HepG2 (cell line): ENCODE results near the gene AFF2. TPM values are rescaled to one million over a fixed set of nuclear protein-coding genes. Genes with fewer than 3 reads are reported as not detected.

Source experiments
- ATAC-seq: fragments of 200-7000 bp; cut with Tn5 transposase; 3 replicates; pipeline ENCODE4 v1.9.1; 2020; ENCODE audit warnings: mild to moderate bottlenecking, moderate library complexity
- BruUV-seq: library from RNA; stranded (reverse); fragments of 400-500 nt; replicated peaks from 2 replicates; lab custom pipeline; 2021; lab: Mats Ljungman, UMichigan
- CTCF ChIA-PET: fragments of 300-600 bp; formaldehyde crosslinking; extraction: SDS; loops from one replicate; lab custom pipeline; 2021; ENCODE audit warnings: low total read pairs, inconsistent platforms, low intra/inter-chr PET ratio; lab: Yijun Ruan, JAX
- POLR2A ChIA-PET: fragments of 350-600 bp; sonication (Branson Sonifier 250); formaldehyde crosslinking; loops from one replicate; lab custom pipeline; 2020; ENCODE audit warnings: antibody characterized with exemption, inconsistent platforms; lab: Yijun Ruan, JAX
- DNase-seq: peaks from one replicate; pipeline ENCODE4 v3.0.0-alpha.2; 2015; ENCODE audit warnings: low spot score
- FAIRE-seq: peaks from 3 replicates; lab custom pipeline; 2011; peaks lifted over from hg19 to GRCh38; lab: Jason Lieb, UNC
- H2AFZ ChIP-seq: one replicate; pipeline ENCODE4 v1.6.1; 2011; ENCODE audit warnings: low read length, inconsistent platforms
- H3K27ac ChIP-seq: fragments of 300-600 bp; 3 replicates; pipeline ENCODE4 v1.8.0; 2011; ENCODE audit warnings: mixed run types, mild to moderate bottlenecking, mixed read lengths, low read length, inconsistent platforms; ENCODE audit not compliant: insufficient read depth; ENCODE audit errors: extremely low read length
- H3K27me3 ChIP-seq, 2 experiments: fragments of 200-600 bp in 1 of 2; 2 replicates in 1 of 2; 3 replicates in 1 of 2; pipeline versions ENCODE4 v1.6.0 to v1.8.0; 2011; ENCODE audit warnings: low read length in 2 of 2, mild to moderate bottlenecking in 2 of 2, moderate library complexity in 2 of 2, inconsistent platforms in 1 of 2; ENCODE audit not compliant: insufficient read depth in 2 of 2, control insufficient read depth in 1 of 2
- H3K36me3 ChIP-seq, 2 experiments: fragments of 200-600 bp in 1 of 2; replicated peaks in 1 of 2; 2 replicates in 1 of 2; 3 replicates in 1 of 2; pipeline versions ENCODE4 v1.5.1 to v1.8.0; 2011; ENCODE audit warnings: low read length in 2 of 2, inconsistent platforms in 1 of 2; ENCODE audit not compliant: insufficient read depth in 2 of 2, control insufficient read depth in 1 of 2
- H3K4me1 ChIP-seq: 2 replicates; pipeline ENCODE4 v1.5.1; 2012; ENCODE audit warnings: low read length, inconsistent platforms; ENCODE audit not compliant: insufficient read depth
- H3K4me2 ChIP-seq: 2 replicates; pipeline ENCODE4 v1.6.0; 2011; ENCODE audit warnings: low read depth, low read length, inconsistent platforms
- H3K4me3 ChIP-seq, 3 experiments: fragments of 200-600 bp in 1 of 3; sonication (generic), shearing (Covaris generic) in 1 of 3; replicated peaks in 1 of 3; 2 replicates each; pipeline ENCODE4 v1.5.1; 2011 to 2016; ENCODE audit warnings: low read length in 3 of 3, inconsistent platforms in 2 of 3, low read depth in 2 of 3, mild to moderate bottlenecking in 2 of 3, control low read depth in 1 of 3, mixed read lengths in 1 of 3; ENCODE audit not compliant: insufficient read depth in 1 of 3
- H3K79me2 ChIP-seq: one replicate; pipeline ENCODE4 v1.6.1; 2011; ENCODE audit warnings: low read length, inconsistent platforms; ENCODE audit not compliant: insufficient read depth
- H3K9ac ChIP-seq: 2 replicates; pipeline ENCODE4 v1.6.0; 2011; ENCODE audit warnings: mild to moderate bottlenecking, low read depth, low read length, inconsistent platforms; ENCODE audit not compliant: insufficient read depth
- H3K9me3 ChIP-seq: 2 replicates; pipeline ENCODE4 v1.5.1; 2012; ENCODE audit warnings: mild to moderate bottlenecking, low read length
- H4K20me1 ChIP-seq: 2 replicates; pipeline ENCODE4 v1.6.0; 2011; ENCODE audit warnings: inconsistent platforms, mild to moderate bottlenecking, low read length, moderate library complexity; ENCODE audit not compliant: insufficient read depth
- ATF3 ChIP-seq: sonication (generic); formaldehyde crosslinking; IDR thresholded peaks from 2 replicates; pipeline ENCODE4 v1.4.0; 2020; ENCODE audit warnings: missing genetic modification reagents
- HMG20B ChIP-seq: conservative IDR thresholded peaks from 2 replicates; pipeline ENCODE4 v1.6.1; 2016; ENCODE audit warnings: missing genetic modification reagents, missing compliant biosample characterization
- KLF13 ChIP-seq: sonication (generic); formaldehyde crosslinking; IDR thresholded peaks from 2 replicates; pipeline ENCODE4 v1.4.0; 2020; ENCODE audit warnings: mild to moderate bottlenecking, missing genetic modification reagents
- MEIS1 ChIP-seq: sonication (generic); formaldehyde crosslinking; IDR thresholded peaks from 2 replicates; pipeline ENCODE4 v1.9.0; 2021; ENCODE audit warnings: mild to moderate bottlenecking, missing genetic modification reagents, moderate library complexity, borderline replicate concordance
- NFYC ChIP-seq: IDR thresholded peaks from 2 replicates; pipeline ENCODE4 v1.6.1; 2016; ENCODE audit warnings: missing genetic modification reagents, missing compliant biosample characterization
- RFXANK ChIP-seq: IDR thresholded peaks from 2 replicates; pipeline ENCODE4 v1.6.1; 2016
- SIN3A ChIP-seq: IDR thresholded peaks from 2 replicates; pipeline ENCODE4 v1.6.1; 2011; ENCODE audit warnings: low read depth, mild to moderate bottlenecking, control low read depth, low read length, borderline replicate concordance
- YY1 ChIP-seq: IDR thresholded peaks from 2 replicates; pipeline ENCODE4 v1.6.1; 2011; ENCODE audit warnings: low read length, low read depth, moderate library complexity, mild to moderate bottlenecking; ENCODE audit not compliant: insufficient read depth, insufficient replicate concordance
- ZNF142 ChIP-seq: sonication (generic); formaldehyde crosslinking; IDR thresholded peaks from 2 replicates; pipeline ENCODE4 v1.4.0; 2020; ENCODE audit warnings: missing genetic modification reagents
- ZNF280D ChIP-seq: sonication (generic); formaldehyde crosslinking; IDR thresholded peaks from 2 replicates; pipeline ENCODE4 v1.5.1; 2020; ENCODE audit warnings: mild to moderate bottlenecking, missing genetic modification reagents
- ZNF367 ChIP-seq: sonication (generic); formaldehyde crosslinking; IDR thresholded peaks from 2 replicates; pipeline ENCODE4 v1.4.0; 2020; ENCODE audit warnings: missing genetic modification reagents, borderline replicate concordance
- ZNF460 ChIP-seq: sonication (generic); formaldehyde crosslinking; IDR thresholded peaks from 2 replicates; pipeline ENCODE4 v1.5.1; 2020; ENCODE audit warnings: missing genetic modification reagents, mild to moderate bottlenecking, borderline replicate concordance
- ZNF496 ChIP-seq: sonication (generic); formaldehyde crosslinking; IDR thresholded peaks from 2 replicates; pipeline ENCODE4 v1.8.1; 2023; ENCODE audit warnings: mild to moderate bottlenecking, moderate library complexity, missing genetic modification reagents; ENCODE audit not compliant: insufficient replicate concordance
- ZNF510 ChIP-seq: sonication (generic); formaldehyde crosslinking; IDR thresholded peaks from 2 replicates; pipeline ENCODE4 v1.4.0; 2020; ENCODE audit warnings: low read depth, mild to moderate bottlenecking, missing genetic modification reagents
- ZNF546 ChIP-seq: sonication (generic); formaldehyde crosslinking; conservative IDR thresholded peaks from 2 replicates; pipeline ENCODE4 v1.8.1; 2023; ENCODE audit warnings: mild to moderate bottlenecking, missing genetic modification reagents
- ZNF768 ChIP-seq: sonication (generic); formaldehyde crosslinking; IDR thresholded peaks from 2 replicates; pipeline ENCODE4 v1.4.0; 2020; ENCODE audit warnings: missing genetic modification reagents
- in situ Hi-C: cut with HindIII; loops from 2 replicates; pipeline ENCODE4 v1.10.0; 2017; ENCODE audit warnings: low pct_unique_long_range_greater_than_20kb; ENCODE audit not compliant: extremely low pct_ligation_motif_present
- intact Hi-C: fragments of 100-400 bp; cut with micrococcal nuclease; formaldehyde crosslinking; loops from one replicate; pipeline ENCODE4 v1.10.0; 2022; ENCODE audit not compliant: unreplicated experiment
- polyA plus RNA-seq, 8 experiments: library from polyadenylated mRNA; depleted of rRNA in 3 of 8; stranded (reverse) in 7 of 8; unstranded in 1 of 8; fragments of >200 nt; fragmentation: Illumina TruSeq in 4 of 8; extraction: Trizol in 4 of 8; gene quantifications; 2 replicates each; pipeline versions ENCODE4 v1.2.1 to v1.2.3, GENCODE V29; 2011 to 2016; ENCODE audit warnings: low read depth in 4 of 8, missing spikeins in 1 of 8, mixed read lengths in 1 of 8; ENCODE audit not compliant: insufficient read depth in 1 of 8
- total RNA-seq, 5 experiments: library from RNA; depleted of rRNA; stranded (reverse); fragments of >200 nt; fragmentation: Illumina TruSeq; extraction: Trizol; gene quantifications; 2 replicates each; pipeline ENCODE4 v1.2.3, GENCODE V29; 2016; ENCODE audit warnings: low read depth in 1 of 5

The AFF2 gene
- total and polyA plus RNA-seq, 2 of the 13 experiments (the other 11 are each of a cell fraction or from before 2014, with no cell fraction given): not detected

GRCh38 chrX:148700021-148700420 is 199.6 kb downstream of the AFF2 start (continued):
- TF ChIP-seq ZNF142: no peak

GRCh38 chrX:148713981-148714380 is 213.6 kb downstream of the AFF2 start:
- no peak overlapping the region for H3K27ac ChIP-seq
- POLR2A ChIA-PET: no interaction called here
- no peak overlapping the region for H3K9ac ChIP-seq
- FAIRE-seq: no peak
- no peak overlapping the region for H3K4me2 ChIP-seq
- in situ Hi-C loops (no loop called here), intact Hi-C loops (no loop called here)
- CTCF ChIA-PET: no interaction called here
- no peaks in the 10 kb centered on the region; the same call in none of the 2 replicates for H3K9me3 ChIP-seq
- no peaks in the 10 kb centered on the region for H4K20me1 ChIP-seq
- no TSS peak for BruUV-seq
- no peak overlapping the region for H2AFZ ChIP-seq
- H3K36me3 ChIP-seq: no peaks in the 10 kb centered on the region
- H3K4me3 ChIP-seq: no peak overlapping the region
- H3K27me3 ChIP-seq: no peaks in the 10 kb centered on the region
- no peaks in the 10 kb centered on the region for H3K79me2 ChIP-seq
- no peak for ATAC-seq
- no peak for DNase-seq
- H3K4me1 ChIP-seq: no peaks in the 10 kb centered on the region
- no peak for TF ChIP-seq ZNF546 (CRISPR knock-in tag)
- no peak for TF ChIP-seq ZNF280D
- TF ChIP-seq RFXANK: no peak
- TF ChIP-seq SIN3A: no peak
- TF ChIP-seq ZNF768: no peak
- no peak for TF ChIP-seq YY1
- no peak for TF ChIP-seq MEIS1 (CRISPR knock-in tag)
- TF ChIP-seq ZNF460 (CRISPR knock-in tag): no peak
- no peak for TF ChIP-seq KLF13 (CRISPR knock-in tag)
- no peak for TF ChIP-seq ZNF496 (CRISPR knock-in tag)
- no peak for TF ChIP-seq ZNF367 (CRISPR knock-in tag)
- no peak for TF ChIP-seq NFYC
- no peak for TF ChIP-seq ZNF510 (CRISPR knock-in tag)
- no peak for TF ChIP-seq HMG20B
- no peak for TF ChIP-seq ATF3
